ENCODE data around the gene VWA2.
A peak's percentile ranks its signal among the peaks of the same experiment; 100 is the strongest.

Gene VWA2

GRCh38 chr10:114245121-114245791 lies 6.2 kb downstream of the VWA2 start:
- DNase-seq (ENCODE audit: low read depth, low spot score) = peak; percentile 89
- H3K27ac ChIP-seq = peak overlapping the region; percentile 87

GRCh38 chr10:114246679-114247305 lies 7.7 kb downstream of the VWA2 start:
- peak overlapping the region; percentile 87 for H3K27ac ChIP-seq
- DNase-seq (ENCODE audit: low read depth, low spot score) = peak; percentile 60

- H3K27ac ChIP-seq = no peak overlapping the region
- DNase-seq (ENCODE audit: low read depth, low spot score) = no peak
Observed at GRCh38 chr10:114250236-114250635, 11.2 kb downstream of the VWA2 start.

DNA sequence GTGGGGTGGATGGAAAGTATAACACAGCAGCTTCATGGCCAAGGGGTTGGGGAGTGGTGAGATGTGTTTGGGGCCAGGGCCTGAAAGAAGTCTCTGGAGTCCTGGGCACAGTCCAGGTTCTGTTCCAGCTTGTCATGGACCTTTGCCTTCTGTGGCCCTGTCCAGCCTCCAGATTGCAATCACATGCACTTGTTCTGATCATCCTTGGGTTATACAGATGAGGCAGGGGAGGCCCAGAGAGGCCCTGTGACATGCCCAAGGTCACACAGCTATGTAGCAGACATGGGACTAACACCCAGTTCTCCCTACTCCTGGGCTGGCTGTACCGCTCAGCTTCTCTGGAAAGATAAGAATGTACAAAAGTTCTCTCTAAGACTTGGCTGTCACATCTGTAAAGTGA lies 11.7 kb downstream of the VWA2 start:
- H3K27ac ChIP-seq = no peak overlapping the region
- no peak for DNase-seq (ENCODE audit: low read depth, low spot score)

GRCh38 chr10:114252092-114252491 lies 13.0 kb downstream of the VWA2 start:
- no peak for DNase-seq (ENCODE audit: low read depth, low spot score)
- no peak overlapping the region for H3K27ac ChIP-seq

DNA sequence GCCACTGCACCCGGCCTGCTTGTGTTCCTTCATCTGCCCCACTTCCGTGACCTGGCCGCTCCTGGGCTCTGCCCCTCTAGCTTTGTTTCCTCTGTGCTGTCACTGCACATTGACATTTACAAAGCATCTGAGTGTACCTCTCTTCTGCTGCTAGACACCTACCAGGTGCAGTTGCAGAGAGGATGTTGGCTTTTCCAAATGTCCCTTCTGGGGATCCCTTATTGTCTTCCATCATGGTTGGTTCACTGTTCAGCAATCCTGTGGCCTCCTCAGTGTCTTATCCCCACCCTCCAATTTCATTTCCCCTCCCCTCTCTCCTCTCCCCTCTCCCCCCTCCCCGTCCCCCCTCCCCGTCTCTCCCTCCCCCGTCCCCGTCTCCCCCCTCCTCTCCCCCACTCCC lies 13.8 kb downstream of the VWA2 start:
- H3K27ac ChIP-seq = no peak overlapping the region
- DNase-seq (ENCODE audit: low read depth, low spot score) = no peak

- no peak for DNase-seq (ENCODE audit: low read depth, low spot score)
- no peak overlapping the region for H3K27ac ChIP-seq
Observed at GRCh38 chr10:114255227-114255626, 16.2 kb downstream of the VWA2 start.

DNA sequence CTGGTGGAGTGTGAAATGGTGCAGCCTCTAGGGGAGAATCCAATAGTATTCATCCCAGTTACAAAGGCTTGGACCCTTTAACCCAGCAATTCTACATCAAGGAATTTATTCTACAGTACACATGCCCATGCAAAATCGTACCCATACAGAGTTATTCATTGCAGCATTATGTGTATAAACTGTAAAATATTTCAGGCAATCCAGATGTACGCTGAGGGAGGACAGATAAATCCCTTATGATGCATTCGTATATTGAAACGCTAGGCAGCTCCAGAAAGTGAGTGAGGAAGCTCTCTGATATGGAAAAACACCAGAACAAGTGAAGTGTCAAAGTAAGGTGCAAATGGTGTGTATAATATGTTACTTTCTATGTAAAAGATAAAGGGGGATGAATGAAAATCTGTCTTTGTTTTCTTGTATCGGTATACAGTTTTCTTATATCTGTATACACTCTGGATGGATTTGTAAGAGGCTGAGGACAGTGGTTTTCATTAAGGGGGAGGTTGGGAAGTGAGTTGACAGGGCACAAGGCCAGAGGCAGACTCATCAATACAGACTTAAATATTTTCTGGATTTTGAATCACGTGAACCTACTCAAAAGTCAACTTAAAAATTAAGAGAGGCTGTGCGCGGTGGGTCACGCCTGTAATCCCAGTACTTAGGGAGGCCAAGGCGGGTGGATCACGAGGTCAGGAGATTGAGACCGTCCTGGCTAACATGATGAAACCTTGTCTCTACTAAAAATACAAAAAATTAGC lies 17.1 kb downstream of the VWA2 start:
- H3K27ac ChIP-seq = no peak overlapping the region
- DNase-seq (ENCODE audit: low read depth, low spot score) = no peak

GRCh38 chr10:114256822-114257221 lies 17.8 kb downstream of the VWA2 start:
- H3K27ac ChIP-seq = no peak overlapping the region
- DNase-seq (ENCODE audit: low read depth, low spot score) = no peak

GRCh38 chr10:114257498-114257897 lies 18.4 kb downstream of the VWA2 start:
- DNase-seq (ENCODE audit: low read depth, low spot score) = no peak
- H3K27ac ChIP-seq = no peak overlapping the region

DNA sequence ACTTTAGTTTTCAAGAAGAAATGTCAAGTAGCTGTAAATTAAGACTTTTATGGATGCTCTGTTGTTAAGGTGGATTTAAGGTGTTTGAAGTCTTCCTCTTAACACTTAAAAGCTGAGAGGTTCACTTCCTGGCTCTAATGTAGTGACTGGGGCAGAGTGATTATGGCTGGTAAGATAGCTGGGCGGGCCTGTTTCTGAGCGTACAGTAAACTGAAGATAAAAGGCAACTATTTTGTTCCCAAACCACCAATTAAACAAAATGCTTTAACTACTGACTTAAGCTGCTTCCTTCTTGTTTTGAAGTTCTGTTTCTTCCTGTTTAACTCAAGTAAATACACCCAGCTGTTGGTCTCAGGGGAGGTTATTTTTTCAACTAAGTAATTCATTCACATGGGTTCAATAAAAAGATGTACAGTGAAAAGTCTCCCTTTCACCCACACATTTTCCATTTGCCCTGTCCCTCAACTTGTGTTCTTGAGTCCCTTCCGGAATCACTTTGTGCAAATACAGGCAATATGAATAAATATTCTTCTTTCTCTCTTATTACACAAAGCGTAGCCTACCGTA lies 19.3 kb downstream of the VWA2 start:
- no peak overlapping the region for H3K27ac ChIP-seq
- DNase-seq (ENCODE audit: low read depth, low spot score) = no peak

DNA sequence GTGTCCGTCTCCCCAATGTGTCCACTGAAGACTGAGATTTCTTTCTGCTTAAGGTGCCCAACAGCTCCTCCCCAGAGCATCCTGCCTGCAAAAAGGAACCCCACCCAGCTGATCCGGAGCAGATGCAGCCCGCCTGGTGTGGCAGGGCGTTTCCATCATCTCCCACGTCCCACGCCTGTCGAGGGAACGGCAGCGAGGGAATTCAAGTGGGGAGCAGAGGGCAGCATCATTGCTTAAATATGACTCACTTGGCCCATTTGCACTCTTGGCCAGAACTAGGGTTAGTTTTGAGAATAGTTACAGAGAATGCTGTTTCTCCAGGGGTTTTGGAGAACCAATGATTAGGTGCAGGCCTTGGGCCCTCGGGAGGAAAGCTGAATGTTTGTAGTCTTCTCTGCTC lies 20.8 kb downstream of the VWA2 start:
- H3K27ac ChIP-seq = no peak overlapping the region
- DNase-seq (ENCODE audit: low read depth, low spot score) = no peak

DNA sequence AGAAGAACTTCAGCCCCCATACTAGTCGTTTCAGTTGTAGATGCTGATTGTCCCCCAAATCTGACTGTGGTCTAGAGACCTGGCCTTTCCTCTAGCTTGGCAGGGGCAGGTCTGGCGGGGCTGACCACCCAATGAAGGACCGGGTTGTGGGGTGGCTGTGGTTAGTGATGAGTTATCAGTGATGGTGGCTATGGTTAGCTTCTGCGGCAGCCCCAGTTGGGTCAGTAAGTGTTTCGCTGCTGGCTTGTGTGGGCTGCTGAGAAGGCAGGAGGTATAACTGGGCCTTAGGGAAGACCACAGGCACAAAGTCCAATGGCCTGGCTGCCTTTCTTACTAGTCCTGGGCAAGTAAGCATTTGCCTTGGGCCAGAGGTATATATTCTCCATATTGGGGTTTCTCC lies 21.3 kb downstream of the VWA2 start:
- H3K27ac ChIP-seq = no peak overlapping the region
- DNase-seq (ENCODE audit: low read depth, low spot score) = no peak

GRCh38 chr10:114261076-114261475 lies 22.0 kb downstream of the VWA2 start:
- H3K27ac ChIP-seq = no peak overlapping the region
- DNase-seq (ENCODE audit: low read depth, low spot score) = no peak

- DNase-seq (ENCODE audit: low read depth, low spot score) = no peak
- no peak overlapping the region for H3K27ac ChIP-seq
Observed at GRCh38 chr10:114262496-114262895, 23.4 kb downstream of the VWA2 start.

DNA sequence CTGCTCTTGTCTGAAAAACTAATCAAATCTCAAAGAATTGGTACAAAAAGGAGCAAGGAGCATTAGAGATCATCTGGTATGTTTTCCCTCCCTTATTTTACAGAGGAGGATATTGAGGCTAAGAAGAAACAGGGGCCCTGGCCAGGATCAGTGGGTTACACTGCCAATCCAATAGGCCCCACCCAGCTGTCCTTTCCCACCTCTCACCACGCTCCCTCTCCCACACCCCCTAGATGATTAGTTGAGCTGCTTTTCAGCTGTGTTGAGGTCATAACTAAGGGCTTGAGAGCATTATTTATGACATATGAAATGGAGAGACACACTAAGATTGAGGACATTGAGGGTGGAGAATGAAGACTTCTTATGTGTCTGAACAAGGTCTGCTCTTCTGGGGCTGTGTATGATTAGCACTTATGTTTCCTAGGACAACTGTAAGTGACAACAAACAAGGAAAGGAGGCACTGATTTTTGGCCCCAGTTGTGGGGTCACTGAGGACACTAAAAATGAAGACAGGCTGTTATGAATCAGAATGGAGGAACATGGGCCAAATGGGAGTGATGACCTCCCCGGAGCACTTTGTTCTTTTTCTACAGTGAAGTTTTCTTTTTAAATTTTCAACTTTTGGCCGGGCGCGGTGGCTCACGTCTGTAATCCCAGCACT lies 26.5 kb downstream of the VWA2 start:
- no peak overlapping the region for H3K27ac ChIP-seq
- no peak for DNase-seq (ENCODE audit: low read depth, low spot score)

DNA sequence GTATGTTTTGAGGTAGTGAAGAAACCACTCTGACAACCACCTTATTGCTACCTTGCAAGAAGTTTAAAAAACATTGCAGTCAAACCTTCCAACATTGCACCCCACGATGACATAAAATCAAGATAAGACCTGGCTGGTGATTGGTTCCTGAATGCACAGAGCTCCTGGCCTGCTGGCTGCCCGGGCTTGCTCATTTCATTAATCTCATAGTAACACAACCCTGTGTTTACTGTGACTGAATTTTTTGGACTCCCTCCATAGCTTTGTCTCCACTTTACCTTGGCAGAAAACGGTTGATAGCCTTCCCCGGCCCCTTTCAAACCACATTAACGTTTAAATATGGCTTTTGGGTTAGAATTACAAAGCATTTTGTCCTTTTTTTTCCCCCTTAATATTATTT lies 27.5 kb downstream of the VWA2 start:
- peak; percentile 72 for DNase-seq (ENCODE audit: low read depth, low spot score)
- H3K27ac ChIP-seq = peak overlapping the region; percentile 27

DNA sequence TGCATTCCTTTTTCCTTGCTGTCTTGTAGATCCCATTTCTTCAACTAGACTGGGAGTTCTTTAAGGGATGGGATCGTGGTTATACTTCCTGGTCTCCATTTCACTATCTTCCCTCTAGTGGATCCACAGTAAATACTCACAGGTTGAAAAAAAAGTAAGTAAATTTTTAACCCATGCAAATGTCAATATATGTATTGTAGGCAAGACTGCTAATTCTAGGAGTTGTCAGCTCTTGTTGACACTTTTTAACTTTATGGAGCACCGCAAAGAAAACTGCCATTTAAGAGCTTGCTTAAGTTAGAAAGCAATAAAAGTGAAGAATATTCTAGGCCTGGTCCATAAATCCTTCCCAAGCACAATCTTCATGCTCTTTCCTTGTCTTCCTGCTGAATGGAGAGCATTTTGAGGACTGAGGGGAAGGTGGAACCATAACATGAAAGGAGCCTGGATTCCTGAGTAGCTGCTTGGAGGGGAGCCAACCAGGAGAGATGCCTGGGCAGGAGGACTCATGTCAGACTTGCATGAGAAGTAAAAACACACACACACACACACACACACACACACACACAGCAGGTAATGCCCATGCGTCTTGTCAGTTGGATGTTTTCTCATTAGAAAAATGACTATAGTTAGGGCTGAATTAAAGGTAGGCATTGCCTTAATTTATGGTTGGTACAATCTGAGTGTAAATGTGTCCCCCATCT lies 32.2 kb downstream of the VWA2 start:
- peak; percentile 84 for DNase-seq (ENCODE audit: low read depth, low spot score)
- peak overlapping the region; percentile 73 for H3K27ac ChIP-seq

DNA sequence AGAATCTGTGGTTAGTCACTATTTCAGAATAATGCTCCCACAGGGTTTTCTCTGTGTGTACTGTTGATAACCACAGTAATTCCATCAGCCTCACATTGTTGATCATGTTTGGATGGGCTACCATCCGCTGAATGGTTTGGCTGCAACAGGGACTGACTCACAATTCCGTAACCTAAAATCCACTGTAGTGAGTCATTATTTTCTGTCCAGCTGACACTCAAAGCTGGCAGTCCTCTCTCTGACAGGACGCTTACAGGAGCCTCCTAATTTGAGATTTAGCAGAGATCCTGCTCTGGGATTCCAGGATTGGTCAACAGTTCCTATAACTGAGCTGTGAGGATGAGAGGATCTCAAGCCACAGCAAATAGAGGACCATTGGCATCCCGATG lies 32.7 kb downstream of the VWA2 start:
- H3K27ac ChIP-seq = peak overlapping the region; percentile 73
- peak; percentile 91 for DNase-seq (ENCODE audit: low read depth, low spot score)

GRCh38 chr10:114272696-114273095 lies 33.6 kb downstream of the VWA2 start:
- no peak overlapping the region for H3K27ac ChIP-seq
- DNase-seq (ENCODE audit: low read depth, low spot score) = no peak

Measured in epithelial cell of prostate (primary cell).